Panc1 (cell line): ENCODE data around the gene MCCC1. TPM values are rescaled to one million over a fixed set of nuclear protein-coding genes. Genes with fewer than 3 reads are reported as not detected.
A peak's percentile ranks its signal among the peaks of the same experiment; 100 is the strongest.

Source experiments
- ATAC-seq: fragments of 200-7000 bp; cut with Tn5 transposase; 2 replicates; pipeline ENCODE4 v1.9.1; 2020; ENCODE audit warnings: mild to moderate bottlenecking, moderate library complexity
- BruUV-seq: library from RNA; stranded (reverse); fragments of 400-500 nt; replicated peaks from 2 replicates; lab custom pipeline; 2021; lab: Mats Ljungman, UMichigan
- CTCF ChIA-PET: fragments of 300-600 bp; sonication (Branson Sonifier 250); formaldehyde crosslinking; loops from one replicate; lab custom pipeline; 2022; ENCODE audit warnings: antibody characterized with exemption; lab: Charles Lee
- POLR2A ChIA-PET: fragments of 300-600 bp; sonication (Branson Sonifier 250); formaldehyde crosslinking; loops from one replicate; lab custom pipeline; 2022; ENCODE audit warnings: antibody characterized with exemption; lab: Charles Lee
- DNase-seq: peaks from one replicate; pipeline ENCODE4 v3.0.0-alpha.2; 2010; ENCODE audit warnings: low read depth, low spot score
- H3K27ac ChIP-seq: 2 replicates; pipeline ENCODE4 v1.5.1; 2011; ENCODE audit warnings: mild to moderate bottlenecking, low read length, inconsistent platforms
- H3K27me3 ChIP-seq: fragments of 200-500 bp; sonication (Bioruptor generic); 2 replicates; pipeline ENCODE4 v1.6.0; 2014; ENCODE audit warnings: low read length, inconsistent platforms; ENCODE audit not compliant: control insufficient read depth, insufficient read depth
- H3K36me3 ChIP-seq: fragments of 200-500 bp; sonication (Bioruptor generic); 2 replicates; pipeline ENCODE4 v1.5.1; 2014; ENCODE audit warnings: inconsistent platforms, mild to moderate bottlenecking, low read length, moderate library complexity; ENCODE audit not compliant: control insufficient read depth, insufficient read depth
- H3K4me1 ChIP-seq: 2 replicates; pipeline ENCODE4 v1.5.1; 2011; ENCODE audit warnings: inconsistent platforms, mild to moderate bottlenecking, low read length, moderate library complexity; ENCODE audit not compliant: control insufficient read depth, insufficient read depth
- H3K4me3 ChIP-seq, 2 experiments: 2 replicates each; pipeline ENCODE4 v1.5.1; 2011 to 2012; ENCODE audit warnings: low read depth in 2 of 2, low read length in 2 of 2, mild to moderate bottlenecking in 2 of 2, inconsistent platforms in 1 of 2, moderate library complexity in 1 of 2
- H3K9me3 ChIP-seq: fragments of 200-500 bp; sonication (Bioruptor generic); 2 replicates; pipeline ENCODE4 v1.5.1; 2014; ENCODE audit warnings: low read depth, mild to moderate bottlenecking, inconsistent platforms, low read length, moderate library complexity; ENCODE audit not compliant: control insufficient read depth, insufficient read depth
- POLR2AphosphoS5 ChIP-seq: IDR thresholded peaks from 2 replicates; pipeline ENCODE4 v1.6.1; 2012; ENCODE audit warnings: mild to moderate bottlenecking, low read depth, low read length, moderate library complexity
- REST ChIP-seq, 2 experiments: IDR thresholded peaks; 2 replicates each; pipeline ENCODE4 v1.6.1; 2011 to 2012; ENCODE audit warnings: low read depth in 2 of 2, control low read depth in 1 of 2, low read length in 1 of 2, mild to moderate bottlenecking in 1 of 2, moderate library complexity in 1 of 2; ENCODE audit not compliant: insufficient read depth in 1 of 2
- SIN3A ChIP-seq: IDR thresholded peaks from 2 replicates; pipeline ENCODE4 v1.6.1; 2012; ENCODE audit warnings: low read depth, mild to moderate bottlenecking, low read length, moderate library complexity, borderline replicate concordance; ENCODE audit not compliant: insufficient read depth
- TCF7L2 ChIP-seq: IDR thresholded peaks from 2 replicates; pipeline ENCODE4 v1.6.1; 2011; ENCODE audit warnings: mild to moderate bottlenecking, low read depth, low read length, inconsistent platforms
- in situ Hi-C: cut with HindIII; loops from 2 replicates; pipeline ENCODE4 v1.10.0; 2016; ENCODE audit warnings: low sequenced_read_pairs, low pct_unique_long_range_greater_than_20kb
- intact Hi-C: fragments of 100-400 bp; cut with micrococcal nuclease; formaldehyde crosslinking; loops from one replicate; pipeline ENCODE4 v1.10.0; 2022; ENCODE audit not compliant: unreplicated experiment
- total RNA-seq: library from RNA; stranded (reverse); gene quantifications from one replicate; pipeline ENCODE4 v1.2.1, GENCODE V29; 2021; ENCODE audit not compliant: unreplicated experiment
- TF ChIP-seq, protein P1 (sequence below): fragments of 450-650 bp; IDR thresholded peaks from 2 replicates; pipeline ENCODE4 v1.5.1; 2017; ENCODE audit warnings: mild to moderate bottlenecking

The MCCC1 gene
- total RNA-seq, 1 experiment from 2014 or later, result 24.2 TPM

- intact Hi-C loops, result loop anchor here (2.0 kb wide), 1 partner anchor 61 kb away; no protein-coding TSS in a partner anchor
- ChIA-PET CTCF (interaction anchor here (1.7 kb wide), 1 partner anchor 258 kb away, joined by 10 read pairs; no protein-coding TSS in a partner anchor), POLR2A (no interaction called here)
- H3K9me3 ChIP-seq, result peaks cover 1% of the 10 kb centered on the region; the same call in 1 of the 2 replicates
- H3K27me3 ChIP-seq, result no peaks in the 10 kb centered on the region
- in situ Hi-C loops, result no loop called here
- no peak overlapping the region for H3K4me3 ChIP-seq
- no peak overlapping the region for H3K27ac ChIP-seq
- no TSS peak for BruUV-seq
- no peaks in the 10 kb centered on the region for H3K4me1 ChIP-seq
- TF ChIP-seq SIN3A (no peak), REST (IDR thresholded peaks at IDR 0.05; ENCODE audit: insufficient read depth in 1 of 2, low read depth in 2 of 2, low read length in 1 of 2) (no peak), POLR2AphosphoS5 (no peak), TCF7L2 (no peak)
- TF ChIP-seq, protein P1, sequence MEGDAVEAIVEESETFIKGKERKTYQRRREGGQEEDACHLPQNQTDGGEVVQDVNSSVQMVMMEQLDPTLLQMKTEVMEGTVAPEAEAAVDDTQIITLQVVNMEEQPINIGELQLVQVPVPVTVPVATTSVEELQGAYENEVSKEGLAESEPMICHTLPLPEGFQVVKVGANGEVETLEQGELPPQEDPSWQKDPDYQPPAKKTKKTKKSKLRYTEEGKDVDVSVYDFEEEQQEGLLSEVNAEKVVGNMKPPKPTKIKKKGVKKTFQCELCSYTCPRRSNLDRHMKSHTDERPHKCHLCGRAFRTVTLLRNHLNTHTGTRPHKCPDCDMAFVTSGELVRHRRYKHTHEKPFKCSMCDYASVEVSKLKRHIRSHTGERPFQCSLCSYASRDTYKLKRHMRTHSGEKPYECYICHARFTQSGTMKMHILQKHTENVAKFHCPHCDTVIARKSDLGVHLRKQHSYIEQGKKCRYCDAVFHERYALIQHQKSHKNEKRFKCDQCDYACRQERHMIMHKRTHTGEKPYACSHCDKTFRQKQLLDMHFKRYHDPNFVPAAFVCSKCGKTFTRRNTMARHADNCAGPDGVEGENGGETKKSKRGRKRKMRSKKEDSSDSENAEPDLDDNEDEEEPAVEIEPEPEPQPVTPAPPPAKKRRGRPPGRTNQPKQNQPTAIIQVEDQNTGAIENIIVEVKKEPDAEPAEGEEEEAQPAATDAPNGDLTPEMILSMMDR, result no peak
- no peak for DNase-seq
- no peak for ATAC-seq
- H3K36me3 ChIP-seq, result no peaks in the 10 kb centered on the region
Measured at GRCh38 chr3:183123891-183124290, 24.6 kb upstream of the MCCC1 start.

GRCh38 chr3:183122257-183122932 is 23.1 kb upstream of the MCCC1 start:
- H3K4me3 ChIP-seq, result no peak overlapping the region
- H3K36me3 ChIP-seq, result no peaks in the 10 kb centered on the region
- no peaks in the 10 kb centered on the region for H3K4me1 ChIP-seq
- POLR2A ChIA-PET, result no interaction called here
- H3K9me3 ChIP-seq, result no peaks in the 10 kb centered on the region
- ATAC-seq (peak; percentile 68), DNase-seq (peak; percentile 58)
- intact Hi-C loops, result loop anchor here (1.0 to 2.0 kb wide), 2 partner anchors 62 to 264 kb away; no protein-coding TSS in a partner anchor
- H3K27me3 ChIP-seq, result no peaks in the 10 kb centered on the region
- BruUV-seq, result no TSS peak
- CTCF ChIA-PET, result interaction anchor here (0.6 to 1.7 kb wide), 4 partner anchors 31 to 1091 kb away, joined by 3 to 10 read pairs (median 4); no protein-coding TSS in a partner anchor
- in situ Hi-C loops, result no loop called here
- H3K27ac ChIP-seq, result no peak overlapping the region
- TF ChIP-seq, protein P1, result peak; percentile 81; the same call in 1 of the 2 replicates
- no peak for TF ChIP-seq TCF7L2
